PC-3 (cell line): Measurements from ENCODE around the gene PFKFB1. TPM values are rescaled to one million over a fixed set of nuclear protein-coding genes. Genes with fewer than 3 reads are reported as not detected.

ENCODE experiments used
- ATAC-seq: fragments of 200-7000 bp; cut with Tn5 transposase; 2 replicates; pipeline ENCODE4 v1.9.1; 2020; ENCODE audit warnings: mild to moderate bottlenecking, moderate library complexity
- BruUV-seq: library from RNA; stranded (reverse); fragments of 400-500 nt; replicated peaks from 2 replicates; lab custom pipeline; 2021; lab: Mats Ljungman, UMichigan
- CTCF ChIA-PET: fragments of 300-600 bp; sonication (Branson Sonifier 250); formaldehyde crosslinking; loops from one replicate; lab custom pipeline; 2022; ENCODE audit warnings: antibody characterized with exemption; lab: Charles Lee
- POLR2A ChIA-PET: fragments of 300-600 bp; sonication (Branson Sonifier 250); formaldehyde crosslinking; loops from one replicate; lab custom pipeline; 2022; ENCODE audit warnings: antibody characterized with exemption; ENCODE audit not compliant: unreplicated experiment; lab: Charles Lee
- DNase-seq: peaks from one replicate; pipeline ENCODE4 v3.0.0-alpha.2; 2015
- H2AFZ ChIP-seq: fragments of 300-600 bp; sonication (generic); 2 replicates; pipeline ENCODE4 v1.6.0; 2016; ENCODE audit warnings: antibody characterized with exemption, low read length
- H3F3A ChIP-seq: fragments of 300-600 bp; sonication (generic); one replicate; pipeline ENCODE4 v1.6.0; 2017; ENCODE audit warnings: antibody characterized with exemption, low read length, control low read depth, mild to moderate bottlenecking; ENCODE audit not compliant: unreplicated experiment
- H3K27ac ChIP-seq: fragments of 300-600 bp; sonication (generic); 2 replicates; pipeline ENCODE4 v1.5.1; 2016; ENCODE audit warnings: mild to moderate bottlenecking, low read length
- H3K27me3 ChIP-seq: fragments of 300-600 bp; sonication (generic); 2 replicates; pipeline ENCODE4 v1.6.1; 2016; ENCODE audit warnings: low read length, mixed read lengths
- H3K36me3 ChIP-seq: fragments of 300-600 bp; sonication (generic); 2 replicates; pipeline ENCODE4 v1.6.1; 2016; ENCODE audit warnings: low read depth, mixed run types, low read length, mixed read lengths
- H3K4me1 ChIP-seq: fragments of 300-600 bp; sonication (generic); 2 replicates; pipeline ENCODE4 v1.5.1; 2016; ENCODE audit warnings: low read length; ENCODE audit not compliant: insufficient read depth
- H3K4me2 ChIP-seq: fragments of 300-600 bp; sonication (generic); 2 replicates; pipeline ENCODE4 v1.6.0; 2016; ENCODE audit warnings: low read length
- H3K4me3 ChIP-seq: fragments of 300-600 bp; sonication (generic); 2 replicates; pipeline ENCODE4 v1.5.1; 2016; ENCODE audit warnings: mild to moderate bottlenecking, low read length, mixed read lengths
- H3K79me2 ChIP-seq: fragments of 300-600 bp; sonication (generic); 2 replicates; pipeline ENCODE4 v1.6.1; 2017; ENCODE audit warnings: low read length, mixed read lengths
- H3K9ac ChIP-seq: fragments of 300-600 bp; sonication (generic); 2 replicates; pipeline ENCODE4 v1.6.0; 2016; ENCODE audit warnings: mild to moderate bottlenecking, low read length
- H3K9me2 ChIP-seq: fragments of 300-600 bp; sonication (generic); replicated peaks from 2 replicates; pipeline ENCODE4 v1.6.1; 2016; ENCODE audit warnings: mixed run types, low read length, mixed read lengths
- H3K9me3 ChIP-seq: fragments of 300-600 bp; sonication (generic); 2 replicates; pipeline ENCODE4 v1.6.1; 2016; ENCODE audit warnings: low read length, mixed read lengths
- H4K20me1 ChIP-seq: fragments of 300-600 bp; sonication (generic); 2 replicates; pipeline ENCODE4 v1.6.1; 2016; ENCODE audit warnings: low read length, mixed read lengths
- CTCF ChIP-seq: fragments of 300-600 bp; sonication (generic); conservative IDR thresholded peaks from 2 replicates; pipeline ENCODE4 v1.5.1; 2017; ENCODE audit warnings: antibody characterized with exemption, low read depth, mild to moderate bottlenecking, low read length
- EZH2 ChIP-seq: fragments of 300-600 bp; sonication (generic); IDR thresholded peaks from one replicate; pipeline ENCODE4 v1.6.1; 2017; ENCODE audit warnings: antibody characterized with exemption, mild to moderate bottlenecking, low read length; ENCODE audit not compliant: unreplicated experiment
- EZH2phosphoT487 ChIP-seq: fragments of 300-600 bp; sonication (generic); IDR thresholded peaks from 2 replicates; pipeline ENCODE4 v1.6.1; 2018; ENCODE audit warnings: mild to moderate bottlenecking, antibody characterized with exemption, low read length, borderline replicate concordance
- intact Hi-C: fragments of 100-400 bp; cut with micrococcal nuclease; formaldehyde crosslinking; loops from 2 replicates; pipeline ENCODE4 v1.9.0; 2023
- total RNA-seq: library from RNA; depleted of rRNA; stranded (reverse); fragments of >200 nt; gene quantifications from 2 replicates; pipeline ENCODE4 v1.2.3, GENCODE V29; 2014

The PFKFB1 gene
- total RNA-seq, 1 experiment from 2014 or later, result 0.22 TPM

- no peaks in the 10 kb centered on the region for H3K79me2 ChIP-seq
- H3K9me3 ChIP-seq, result no peaks in the 10 kb centered on the region
- CTCF ChIA-PET, result no interaction called here
- no peak overlapping the region for H3K27ac ChIP-seq
- POLR2A ChIA-PET, result no interaction called here
- H3F3A ChIP-seq, result no peaks in the 10 kb centered on the region
- no peak overlapping the region for H3K9ac ChIP-seq
- no peaks in the 10 kb centered on the region for H3K27me3 ChIP-seq
- no peak overlapping the region for H3K4me3 ChIP-seq
- no peak overlapping the region for H2AFZ ChIP-seq
- H3K4me2 ChIP-seq, result no peak overlapping the region
- intact Hi-C loops, result no loop called here
- DNase-seq, result no peak
- TF ChIP-seq EZH2phosphoT487 (no peak), EZH2 (no peak), CTCF (no peak)
- no peaks in the 10 kb centered on the region for H3K4me1 ChIP-seq
- BruUV-seq, result no TSS peak
- H4K20me1 ChIP-seq, result no peaks in the 10 kb centered on the region
- no peaks in the 10 kb centered on the region for H3K9me2 ChIP-seq
- no peaks in the 10 kb centered on the region for H3K36me3 ChIP-seq
- no peak for ATAC-seq
These were observed 58.7 kb downstream of the PFKFB1 start for GRCh38 chrX:54935306-54935705.

GRCh38 chrX:54934890-54935289, 59.1 kb downstream of the PFKFB1 start:
- TF ChIP-seq EZH2phosphoT487 (no peak), EZH2 (no peak), CTCF (no peak)
- no peaks in the 10 kb centered on the region for H3K9me3 ChIP-seq
- H3K4me2 ChIP-seq, result no peak overlapping the region
- no peaks in the 10 kb centered on the region for H3K27me3 ChIP-seq
- H3K27ac ChIP-seq, result no peak overlapping the region
- CTCF ChIA-PET, result no interaction called here
- no peaks in the 10 kb centered on the region for H4K20me1 ChIP-seq
- H2AFZ ChIP-seq, result no peak overlapping the region
- no peaks in the 10 kb centered on the region for H3K9me2 ChIP-seq
- H3K9ac ChIP-seq, result no peak overlapping the region
- BruUV-seq, result no TSS peak
- no peaks in the 10 kb centered on the region for H3K4me1 ChIP-seq
- POLR2A ChIA-PET, result no interaction called here
- no peaks in the 10 kb centered on the region for H3K79me2 ChIP-seq
- no peak overlapping the region for H3K4me3 ChIP-seq
- no peaks in the 10 kb centered on the region for H3F3A ChIP-seq
- intact Hi-C loops, result no loop called here
- ATAC-seq, result no peak
- H3K36me3 ChIP-seq, result no peaks in the 10 kb centered on the region
- no peak for DNase-seq

- no peak for TF ChIP-seq EZH2
- no peak for TF ChIP-seq EZH2phosphoT487
- no peaks in the 10 kb centered on the region for H3K79me2 ChIP-seq
- H3K9me3 ChIP-seq, result no peaks in the 10 kb centered on the region
- H3K36me3 ChIP-seq, result no peaks in the 10 kb centered on the region
- CTCF ChIA-PET, result no interaction called here
- H3K9ac ChIP-seq, result no peak overlapping the region
- DNase-seq (no peak), ATAC-seq (no peak)
- no peaks in the 10 kb centered on the region for H3K9me2 ChIP-seq
- H4K20me1 ChIP-seq, result no peaks in the 10 kb centered on the region
- H3F3A ChIP-seq, result no peaks in the 10 kb centered on the region
- no peaks in the 10 kb centered on the region for H3K27me3 ChIP-seq
- no peak overlapping the region for H3K4me2 ChIP-seq
- no TSS peak for BruUV-seq
- H3K4me1 ChIP-seq, result no peaks in the 10 kb centered on the region
- POLR2A ChIA-PET, result no interaction called here
- intact Hi-C loops, result no loop called here
- H2AFZ ChIP-seq, result no peak overlapping the region
- H3K27ac ChIP-seq, result no peak overlapping the region
- no peak overlapping the region for H3K4me3 ChIP-seq
These were observed 59.9 kb downstream of the PFKFB1 start for GRCh38 chrX:54934058-54934457.
